HG03175 (cell line): ENCODE results near the gene DCXR.

Source experiments
- ATAC-seq: cut with Tn5 transposase; IDR thresholded peaks from one replicate; pipeline ENCODE4 v1.9.1; 2021; ENCODE audit warnings: mild to moderate bottlenecking, moderate library complexity; ENCODE audit not compliant: unreplicated experiment

Gene DCXR

DNA sequence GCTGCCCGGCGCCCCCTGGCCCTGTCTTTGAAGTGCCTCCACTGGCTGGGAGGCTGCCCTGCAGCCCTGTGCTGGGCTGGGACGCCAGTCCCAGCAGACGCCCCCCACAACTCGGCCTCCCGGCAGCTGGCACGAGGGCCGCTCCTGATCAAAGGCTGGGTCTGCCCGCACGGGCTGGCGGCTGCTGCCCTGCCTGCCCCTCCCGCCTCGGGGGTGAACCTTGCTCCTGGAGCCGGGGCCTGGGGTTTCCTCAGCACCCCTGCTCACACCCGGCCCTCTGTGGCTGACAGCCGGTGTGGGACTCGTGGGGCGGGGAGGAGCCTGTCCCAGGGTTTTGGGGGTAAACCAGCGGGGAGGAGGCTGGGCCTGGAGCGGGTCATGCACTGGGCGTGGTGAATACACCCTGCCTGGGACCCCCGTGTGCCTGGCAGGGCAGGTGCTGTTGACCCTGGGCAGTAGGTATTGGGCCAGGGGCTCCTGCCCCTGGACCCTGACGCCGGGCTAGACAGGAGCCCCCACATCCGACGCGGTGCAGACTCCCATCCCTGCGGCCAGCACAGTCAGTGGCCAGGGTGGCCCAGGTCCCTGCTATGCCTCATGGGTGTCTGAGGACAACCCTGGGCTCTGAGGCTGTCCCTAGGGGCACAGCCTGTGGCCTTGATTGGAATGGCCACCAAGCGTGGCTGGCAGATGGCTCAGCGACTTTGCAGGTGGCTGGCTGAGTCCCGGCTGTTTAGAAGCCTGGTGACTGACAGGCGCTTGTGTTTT is 36.5 kb downstream of the DCXR start:
- no peak for ATAC-seq

DNA sequence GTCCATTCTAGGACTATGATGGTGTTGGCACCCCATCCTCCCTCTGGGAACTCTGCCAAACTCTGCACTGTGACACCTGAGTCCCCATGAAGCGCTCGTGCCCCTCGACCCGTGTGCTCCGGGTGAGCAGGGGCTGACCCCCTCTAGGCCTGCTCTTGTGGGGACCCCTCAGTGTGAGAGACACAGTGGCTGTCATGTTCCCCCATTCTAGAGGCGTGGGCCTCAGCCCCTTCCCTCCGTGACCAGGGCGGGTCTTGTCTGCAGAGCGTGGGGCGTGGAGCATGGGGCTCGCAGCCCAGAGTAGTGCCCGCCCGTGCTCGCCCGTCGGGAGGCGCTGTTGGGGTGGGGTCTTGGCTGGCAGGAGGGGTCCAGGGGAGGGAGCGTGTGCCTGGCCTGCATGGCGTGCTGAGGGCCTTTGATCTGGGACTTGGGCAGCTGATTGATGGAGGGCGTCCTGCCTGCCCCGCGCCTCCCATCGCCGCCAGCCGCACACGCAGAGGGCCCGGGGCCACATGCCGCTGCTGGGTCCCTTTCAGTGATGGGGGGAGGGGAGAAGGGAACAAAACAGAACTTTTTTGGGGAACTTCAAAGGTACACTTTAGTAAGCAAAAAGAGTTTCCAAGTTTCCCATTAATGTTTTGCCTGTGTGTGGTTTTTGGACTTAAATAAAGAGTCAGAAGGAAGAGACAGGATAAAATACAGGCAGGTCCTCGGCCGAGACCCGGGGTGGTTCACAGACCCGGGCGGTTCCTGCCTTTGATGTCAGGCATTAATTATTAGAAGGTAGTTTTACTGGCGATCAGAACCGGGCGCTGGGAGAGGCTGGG is 37.3 kb downstream of the DCXR start:
- ATAC-seq: no peak

DNA sequence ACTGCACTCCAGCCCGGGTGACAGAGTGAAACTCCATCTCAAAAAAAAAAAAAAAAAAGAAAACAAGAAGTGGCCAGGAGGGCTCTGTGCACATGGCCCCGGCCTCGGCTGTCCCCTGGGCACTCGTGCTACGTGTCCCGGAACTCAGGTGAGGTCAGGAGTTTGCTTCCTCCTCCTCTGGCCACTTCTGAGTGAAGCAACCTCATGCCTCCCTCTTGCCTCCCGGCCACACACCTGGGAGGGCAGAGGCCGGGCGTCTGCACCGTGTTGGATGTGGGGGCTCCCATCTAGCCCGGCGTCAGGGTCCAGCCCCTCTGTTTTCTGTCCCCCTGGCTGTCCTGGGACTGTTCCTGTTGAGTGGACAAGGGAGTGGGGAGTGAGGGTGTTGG is 37.9 kb downstream of the DCXR start:
- ATAC-seq: no peak

DNA sequence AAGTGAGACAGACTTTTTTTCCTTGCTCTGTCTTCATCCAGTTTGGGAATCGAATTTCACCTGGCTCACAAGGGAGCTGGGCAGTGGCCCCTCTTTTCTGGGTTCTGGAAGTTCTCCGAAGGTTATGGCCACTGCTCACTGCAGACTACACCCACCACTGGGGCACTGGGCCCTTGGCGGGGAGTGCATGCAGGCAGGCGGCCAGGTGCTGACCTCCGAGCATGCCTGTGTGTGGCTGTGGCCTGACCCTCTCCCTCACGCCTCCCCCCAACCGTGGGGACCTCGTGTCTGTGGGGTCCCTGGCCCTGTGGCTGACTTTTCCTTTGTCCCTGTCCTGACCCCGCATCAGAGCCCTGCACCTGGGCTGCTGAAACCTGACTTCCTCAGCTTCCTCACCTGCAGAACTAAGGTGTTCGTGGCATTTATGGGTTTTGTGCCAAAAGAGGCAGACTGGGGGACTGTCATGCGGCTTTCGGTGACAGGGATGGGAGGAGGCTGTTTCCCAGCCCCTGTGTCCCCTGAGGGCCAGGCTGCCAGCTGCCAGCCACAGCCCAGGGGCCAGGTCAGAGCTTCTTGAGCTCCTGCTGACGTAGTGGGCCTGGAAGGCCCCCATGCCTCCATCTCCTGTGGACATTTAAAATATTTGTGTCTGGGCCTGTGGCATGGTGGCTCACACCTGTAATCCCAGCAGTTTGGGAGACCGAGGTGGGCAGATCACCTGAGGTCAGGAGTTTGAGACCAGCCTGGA is 38.6 kb downstream of the DCXR start:
- no peak for ATAC-seq

DNA sequence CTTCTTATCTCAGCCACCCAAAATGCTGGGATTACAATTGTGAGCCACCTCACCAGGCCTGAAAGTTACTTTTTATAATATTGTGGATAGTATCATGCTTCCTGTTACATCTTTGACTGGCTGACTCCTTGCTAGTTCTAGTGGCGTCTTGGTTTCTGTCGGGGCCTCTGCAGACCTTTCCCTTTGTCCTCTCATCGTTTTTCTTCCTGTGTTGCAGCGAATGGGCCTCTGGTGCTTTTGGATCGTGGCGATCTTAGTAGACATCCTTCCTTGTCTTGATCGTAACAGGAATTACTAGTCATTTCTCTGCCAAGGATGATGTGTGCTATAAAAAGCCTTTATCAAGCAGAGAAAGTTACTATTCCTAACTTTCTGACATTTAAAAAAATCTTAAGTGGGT is 39.3 kb downstream of the DCXR start:
- ATAC-seq: no peak

DNA sequence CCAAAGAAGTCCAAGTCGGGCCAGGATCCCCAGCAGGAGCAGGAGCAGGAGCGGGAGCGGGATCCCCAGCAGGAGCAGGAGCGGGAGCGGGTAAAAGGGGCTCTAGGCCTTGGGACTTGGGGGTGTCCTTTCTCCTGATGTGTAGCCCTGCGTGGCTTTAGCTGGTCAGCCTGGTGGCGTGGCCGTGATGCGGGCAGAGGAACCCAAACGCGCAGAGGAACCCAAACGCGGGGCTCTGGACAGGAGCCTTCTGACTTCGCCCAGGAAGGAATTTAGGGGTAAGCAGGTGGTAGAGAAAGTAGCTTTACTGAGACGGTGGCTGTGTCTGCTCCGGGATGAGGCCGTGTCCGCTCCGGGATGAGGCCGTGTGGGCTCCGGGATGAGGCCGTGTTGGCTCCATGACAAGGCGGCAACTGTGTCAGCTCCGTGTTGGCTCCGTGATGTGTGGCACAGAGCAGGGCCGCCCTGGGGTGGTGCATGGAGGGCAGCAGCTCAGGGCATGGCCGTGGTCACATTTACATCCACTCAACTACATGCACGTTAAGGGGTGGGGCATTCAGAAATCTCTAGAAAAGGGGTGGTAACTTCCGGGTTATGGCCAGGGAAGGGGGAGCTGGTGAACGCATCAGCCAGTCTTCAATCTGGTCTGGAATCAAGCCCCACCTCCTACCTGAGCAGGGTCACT is 40.6 kb downstream of the DCXR start:
- ATAC-seq: no peak

DNA sequence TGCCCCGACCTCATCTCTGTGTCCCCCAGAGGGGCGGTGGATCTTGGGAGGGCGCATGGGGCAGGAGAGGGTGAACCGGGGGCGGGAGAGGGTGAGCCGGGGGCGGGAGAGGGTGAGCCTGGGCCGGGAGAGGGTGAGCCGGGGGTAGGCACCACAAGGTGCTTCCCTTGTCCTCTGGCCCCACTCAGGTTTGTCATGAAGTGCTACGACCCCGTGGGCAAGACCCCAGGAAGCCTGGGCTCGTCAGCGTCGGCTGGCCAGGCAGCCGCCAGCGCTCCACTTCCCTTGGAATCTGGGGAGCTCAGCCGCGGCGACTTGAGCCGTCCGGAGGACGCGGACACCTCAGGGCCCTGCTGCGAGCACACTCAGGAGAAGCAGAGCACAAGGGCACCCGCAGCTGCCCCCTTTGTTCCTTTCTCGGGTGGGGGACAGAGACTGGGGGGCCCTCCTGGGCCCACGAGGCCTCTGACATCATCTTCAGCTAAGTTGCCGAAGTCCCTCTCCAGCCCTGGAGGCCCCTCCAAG is 41.2 kb downstream of the DCXR start:
- ATAC-seq: no peak

DNA sequence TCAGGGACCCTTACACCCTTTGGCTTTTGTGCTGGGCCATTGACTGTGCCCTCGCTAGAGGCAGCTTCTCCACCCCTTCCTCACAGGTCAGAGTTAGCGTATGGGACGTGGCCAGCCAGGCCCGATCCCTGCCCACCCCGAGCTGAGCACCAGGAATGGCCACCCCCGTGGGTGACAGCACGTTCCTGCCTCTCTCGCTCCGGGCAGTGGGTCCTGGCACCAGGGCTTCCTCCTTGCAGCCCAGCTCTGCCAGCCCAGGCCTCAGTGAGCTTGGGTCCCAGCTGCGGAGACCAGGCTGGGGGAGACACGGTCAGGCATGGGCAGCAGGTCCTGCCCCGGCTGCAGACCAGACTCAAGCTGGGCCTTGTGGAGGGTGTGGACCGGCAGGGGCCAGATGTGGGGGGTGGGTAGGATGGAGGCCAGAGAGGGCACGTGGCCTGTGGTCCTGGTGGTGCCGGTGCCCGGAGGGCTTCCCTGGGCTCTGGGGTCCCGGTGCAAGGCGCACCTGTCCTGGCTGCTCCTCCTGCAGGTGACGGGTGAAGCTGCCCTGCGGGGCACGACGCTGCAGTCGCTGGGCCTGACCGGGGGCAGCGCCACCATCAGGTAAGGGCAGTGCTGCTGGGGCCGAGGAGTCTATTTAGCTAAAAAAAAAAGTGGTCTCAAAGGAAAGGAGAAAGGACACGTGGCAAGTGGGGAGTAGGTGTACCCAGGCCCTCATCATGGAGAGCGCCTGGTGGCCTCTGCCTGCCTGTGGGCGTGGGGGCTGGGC is 41.9 kb downstream of the DCXR start:
- ATAC-seq: no peak

DNA sequence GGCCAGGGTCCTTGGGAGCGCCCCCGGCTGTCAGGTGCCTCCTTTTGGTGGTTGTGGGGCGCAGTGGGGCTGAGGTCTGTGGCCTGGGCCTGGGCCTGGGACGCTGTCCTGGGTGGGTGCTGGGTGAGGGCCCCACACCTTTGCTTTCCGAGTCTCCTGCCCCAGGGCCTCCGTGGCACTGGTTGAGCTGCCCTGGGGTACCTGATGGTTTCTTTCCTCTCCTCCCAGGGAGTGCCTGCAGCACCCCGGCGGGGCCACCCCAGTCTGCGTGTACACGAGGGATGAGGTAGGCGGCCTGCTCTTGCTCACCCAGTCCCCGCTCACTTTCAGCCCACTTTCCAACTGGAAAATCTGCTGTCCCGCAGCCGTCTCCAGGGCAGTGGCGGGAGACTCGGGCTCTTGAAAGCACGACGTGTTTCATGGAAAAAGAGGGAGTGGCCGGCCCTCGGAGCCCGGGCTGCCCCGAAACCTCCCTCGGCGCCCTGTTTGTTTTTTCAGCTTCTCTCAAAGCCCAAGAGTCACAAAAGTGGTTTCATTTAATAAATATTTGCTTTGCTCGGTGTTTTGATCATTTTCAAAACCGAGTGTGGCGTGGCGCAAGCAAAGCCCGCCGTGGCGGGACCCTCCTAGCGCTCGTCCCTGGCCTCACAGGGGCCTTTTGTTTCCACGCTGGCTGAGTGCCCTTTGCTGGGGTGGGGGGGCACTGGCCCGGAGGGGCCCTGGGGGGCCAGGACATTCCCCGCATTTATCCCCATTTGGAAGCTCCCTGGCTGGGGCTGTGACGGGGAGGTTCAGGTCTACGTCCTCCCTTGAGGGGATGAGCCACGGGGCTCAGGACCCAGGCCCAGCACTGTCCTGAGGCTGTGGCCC is 42.7 kb downstream of the DCXR start:
- ATAC-seq: no peak

DNA sequence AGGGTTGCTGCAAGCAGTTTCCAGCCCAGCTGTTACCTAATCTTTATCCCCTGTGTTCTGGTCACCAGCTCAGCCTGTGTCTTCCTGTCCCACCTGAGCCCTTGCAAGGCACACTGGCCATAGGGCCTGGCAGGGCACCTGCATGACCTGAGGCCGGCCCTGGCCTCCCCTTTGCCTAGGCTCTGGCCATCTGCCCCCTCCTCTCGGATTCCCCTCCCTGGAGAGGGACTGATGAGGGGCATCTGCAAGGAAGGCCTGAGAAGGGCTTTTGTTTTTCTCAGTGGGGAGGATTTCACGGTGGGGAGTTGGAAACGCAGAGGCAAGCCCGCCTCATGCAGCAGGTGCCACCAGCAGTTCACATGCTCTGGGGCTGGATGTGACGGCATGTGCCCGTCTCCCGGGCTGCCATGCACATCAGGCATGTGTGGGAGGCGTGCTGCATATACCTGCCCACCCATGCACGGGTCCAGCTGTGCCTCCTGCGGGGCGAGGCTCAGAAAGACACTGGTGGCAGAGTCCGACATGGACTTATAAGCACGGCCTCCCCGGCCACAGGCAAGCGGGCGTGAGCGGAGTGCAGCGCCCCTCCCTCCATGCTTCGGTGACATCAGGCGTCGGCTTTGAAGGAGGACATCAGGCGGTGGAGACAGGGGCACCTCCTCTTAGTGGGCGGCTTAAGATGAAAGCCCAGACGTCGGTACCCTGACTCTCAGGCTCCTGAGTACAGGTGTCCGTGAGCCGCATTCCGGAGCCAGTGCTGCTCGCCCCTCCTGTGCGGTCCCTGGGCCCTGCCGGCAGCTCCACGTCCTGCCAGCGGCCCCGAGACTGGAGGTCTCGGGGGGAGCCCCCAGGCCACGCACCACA is 43.5 kb downstream of the DCXR start:
- no peak for ATAC-seq

DNA sequence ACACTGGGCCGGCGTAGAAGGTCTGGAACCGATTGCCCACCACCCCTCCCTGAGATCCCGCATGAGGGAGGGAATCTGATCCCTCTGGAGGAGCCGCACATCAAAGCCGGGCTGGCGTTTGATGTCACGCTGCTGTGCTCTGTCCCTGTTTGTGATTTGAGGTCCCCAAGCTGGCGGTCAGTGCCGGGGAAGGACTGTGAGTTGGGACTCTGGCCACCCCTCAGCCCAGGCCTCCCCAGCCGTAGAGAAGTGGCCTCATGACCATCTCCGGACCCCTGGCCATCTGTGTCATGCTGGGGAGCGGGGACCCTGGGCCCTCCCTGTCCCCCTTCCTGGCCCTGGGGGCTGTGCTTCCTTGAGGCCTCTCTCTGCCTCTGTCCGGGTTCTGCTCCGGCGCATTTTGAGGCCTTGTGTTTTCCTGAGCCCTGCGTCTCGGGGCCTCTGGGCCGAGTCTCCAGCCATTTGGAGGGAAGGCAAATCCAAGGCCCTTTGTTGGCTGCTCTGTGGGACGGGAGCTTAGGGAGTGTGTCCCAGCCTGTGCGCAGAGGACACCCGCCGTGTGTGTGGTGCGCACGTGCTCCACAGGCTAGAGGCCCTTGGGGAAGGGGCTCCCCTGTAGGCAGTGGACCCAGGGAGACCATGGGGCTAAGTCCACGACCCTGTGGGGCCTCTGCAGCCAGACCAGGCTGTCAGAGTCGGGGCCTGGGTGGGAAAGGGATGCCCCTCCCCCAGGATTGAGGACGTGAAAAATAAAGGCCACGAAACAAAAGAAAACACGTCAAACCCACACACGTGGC is 45.0 kb downstream of the DCXR start:
- ATAC-seq: no peak

DNA sequence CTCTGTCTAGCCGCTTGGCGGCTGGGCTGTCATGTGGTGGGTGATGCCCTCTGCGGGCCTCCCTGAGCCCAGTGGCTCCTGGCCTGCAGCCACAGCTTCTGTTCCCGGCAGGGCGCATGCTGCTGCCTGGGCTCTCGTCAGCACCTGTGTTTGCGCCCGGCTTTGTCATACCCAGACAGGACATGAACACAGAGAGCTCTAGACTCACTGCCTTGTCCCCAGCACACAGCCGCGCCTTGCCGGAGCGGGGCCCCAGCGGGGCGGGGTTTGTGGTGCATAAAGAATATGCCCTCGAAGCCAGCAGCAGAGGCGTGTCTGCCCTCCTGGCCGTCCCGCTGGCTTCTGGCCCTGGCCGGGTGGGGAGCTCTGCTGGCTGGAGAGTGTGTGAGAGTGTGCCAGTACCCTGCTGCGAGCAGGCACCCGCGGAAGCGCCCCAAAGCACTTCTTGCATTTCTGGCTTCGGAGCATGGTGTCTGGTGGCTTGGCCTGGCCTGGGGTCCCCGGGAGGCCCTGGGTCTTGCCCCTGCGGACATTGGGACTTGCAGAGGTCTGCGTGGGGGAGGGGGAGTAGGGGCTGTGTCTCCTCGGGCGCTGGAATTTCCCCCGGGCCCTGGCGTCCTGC is 45.7 kb downstream of the DCXR start:
- ATAC-seq: no peak

DNA sequence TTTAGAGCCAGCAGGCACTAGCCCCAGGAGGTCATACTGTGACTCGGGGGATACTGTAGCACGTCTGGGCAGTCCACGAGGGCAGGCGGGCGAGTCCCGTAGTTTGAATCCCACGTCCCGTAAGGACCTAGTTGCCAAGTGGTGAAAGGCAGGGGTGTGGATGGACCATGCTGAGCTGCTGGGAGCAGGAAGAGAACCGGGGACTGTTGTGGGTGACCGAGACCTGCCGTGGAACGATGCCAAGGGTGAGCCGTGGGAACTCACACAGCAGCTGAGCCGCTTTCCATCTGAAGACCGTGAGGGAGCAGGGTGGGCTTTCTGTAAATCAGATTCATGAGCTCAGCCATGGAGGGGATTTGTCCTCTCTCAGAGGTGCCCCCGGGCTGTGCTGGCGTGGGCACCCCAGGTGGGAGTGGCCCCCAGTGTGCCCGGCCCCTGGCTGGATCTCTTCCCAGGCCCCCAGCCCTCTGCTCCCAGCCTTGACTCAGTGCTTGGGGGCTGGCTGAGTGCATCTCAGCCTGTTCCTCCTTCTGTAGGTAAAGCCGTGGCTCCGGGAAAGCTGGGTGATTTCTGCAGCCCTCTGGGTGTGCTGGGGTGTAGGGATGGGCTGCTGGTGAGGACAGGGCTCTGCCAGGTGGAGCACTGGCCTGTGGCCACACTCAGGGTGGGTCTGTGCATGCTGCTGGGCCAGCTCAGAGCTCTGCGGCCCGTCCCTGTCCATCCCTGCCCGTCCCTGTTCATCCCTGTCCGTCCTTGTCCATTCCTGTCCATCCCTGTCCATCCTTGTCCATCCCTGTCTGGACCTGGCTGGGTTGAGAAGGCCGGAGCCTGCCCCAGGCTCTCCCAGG is 46.4 kb downstream of the DCXR start:
- ATAC-seq: no peak

DNA sequence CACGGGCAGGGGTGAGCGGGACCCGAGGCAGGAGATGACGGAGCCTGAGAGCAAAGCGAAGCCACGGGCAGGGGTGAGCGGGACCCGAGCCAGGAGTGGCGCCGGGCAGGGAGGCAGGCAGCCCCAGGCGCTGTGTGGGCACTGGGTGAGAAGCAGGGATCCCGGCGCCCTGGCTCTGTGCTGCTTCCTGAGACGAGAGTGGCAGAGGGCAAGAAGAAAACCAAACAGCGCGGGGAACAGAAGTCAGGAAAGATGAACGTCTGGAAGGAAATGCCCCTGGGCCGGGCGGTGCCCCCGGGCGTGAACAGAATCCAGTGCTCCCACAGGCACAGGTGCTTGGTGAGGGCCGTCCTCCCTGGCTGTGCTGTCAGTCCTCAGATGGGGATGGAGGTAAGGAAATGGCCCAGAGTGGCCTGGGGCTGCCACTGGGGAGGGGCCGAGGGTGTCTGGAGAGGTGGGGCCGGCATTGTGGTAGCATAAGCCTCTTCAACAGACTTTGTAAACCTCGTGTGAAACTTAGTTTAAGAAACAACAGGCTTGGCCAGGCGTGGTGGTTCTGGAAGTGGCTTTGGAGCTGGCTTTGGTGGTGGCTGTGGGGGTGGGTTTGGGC is 50.2 kb downstream of the DCXR start:
- ATAC-seq: no peak

DNA sequence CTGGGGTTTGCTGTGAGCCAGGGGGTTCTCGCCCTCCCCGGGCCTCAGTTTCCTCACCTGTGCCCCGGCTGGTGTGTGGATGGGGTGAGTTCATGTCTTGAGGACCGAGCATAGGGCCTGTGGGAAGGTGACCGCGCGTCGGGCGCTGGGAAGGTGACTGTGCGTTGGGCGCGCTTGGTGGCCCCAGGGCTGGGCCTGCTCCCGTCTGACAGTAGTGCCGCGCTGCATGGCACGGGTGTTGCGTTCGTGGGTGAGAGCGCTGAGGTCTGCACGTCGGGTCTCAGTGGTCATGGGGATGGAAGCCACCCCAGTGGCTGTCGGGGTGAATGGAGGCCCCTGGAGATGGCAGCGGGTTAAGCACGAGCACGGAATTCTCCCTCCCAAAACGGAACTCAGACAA is 50.9 kb downstream of the DCXR start:
- ATAC-seq: no peak
